Esophagus muscularis mucosa (tissue), 4 donors: ENCODE measurements around the gene VIPAS39.

Experiments used
- CTCF ChIP-seq, 3 experiments: fragments of 200-600 bp in 2 of 3; fragments of 450-650 bp in 1 of 3; sonication (generic) in 2 of 3; IDR thresholded peaks; one replicate each; pipeline ENCODE4 v1.5.1; 2017 to 2019; ENCODE audit warnings: antibody characterized with exemption in 3 of 3, mild to moderate bottlenecking in 2 of 3, moderate library complexity in 1 of 3
- EP300 ChIP-seq: sonication (generic); formaldehyde crosslinking; IDR thresholded peaks from one replicate; pipeline ENCODE4 v1.6.1; 2017; ENCODE audit warnings: antibody characterized with exemption
- POLR2AphosphoS5 ChIP-seq, 2 donors: sonication (generic); formaldehyde crosslinking; IDR thresholded peaks; one replicate each; pipeline ENCODE4 v1.6.1; 2017; ENCODE audit warnings: antibody characterized with exemption in 2 of 2

GRCh38 chr14:77482422-77482821 lies 25.0 kb upstream of the VIPAS39 start:
- TF ChIP-seq EP300 = no peak
- TF ChIP-seq CTCF (IDR thresholded peaks at IDR 0.05) = no peak
- no peak for TF ChIP-seq POLR2AphosphoS5 (IDR thresholded peaks at IDR 0.05)
